NOMO-1 (cell line): Measurements from ENCODE around the gene BLOC1S6.

Experiments
- DNase-seq, 2 experiments: peaks; one replicate each; lab custom pipeline; 2025; ENCODE audit not compliant: unreplicated experiment in 2 of 2; lab: John Stamatoyannopoulos, UW

Gene BLOC1S6, protein sequence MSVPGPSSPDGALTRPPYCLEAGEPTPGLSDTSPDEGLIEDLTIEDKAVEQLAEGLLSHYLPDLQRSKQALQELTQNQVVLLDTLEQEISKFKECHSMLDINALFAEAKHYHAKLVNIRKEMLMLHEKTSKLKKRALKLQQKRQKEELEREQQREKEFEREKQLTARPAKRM

DNA sequence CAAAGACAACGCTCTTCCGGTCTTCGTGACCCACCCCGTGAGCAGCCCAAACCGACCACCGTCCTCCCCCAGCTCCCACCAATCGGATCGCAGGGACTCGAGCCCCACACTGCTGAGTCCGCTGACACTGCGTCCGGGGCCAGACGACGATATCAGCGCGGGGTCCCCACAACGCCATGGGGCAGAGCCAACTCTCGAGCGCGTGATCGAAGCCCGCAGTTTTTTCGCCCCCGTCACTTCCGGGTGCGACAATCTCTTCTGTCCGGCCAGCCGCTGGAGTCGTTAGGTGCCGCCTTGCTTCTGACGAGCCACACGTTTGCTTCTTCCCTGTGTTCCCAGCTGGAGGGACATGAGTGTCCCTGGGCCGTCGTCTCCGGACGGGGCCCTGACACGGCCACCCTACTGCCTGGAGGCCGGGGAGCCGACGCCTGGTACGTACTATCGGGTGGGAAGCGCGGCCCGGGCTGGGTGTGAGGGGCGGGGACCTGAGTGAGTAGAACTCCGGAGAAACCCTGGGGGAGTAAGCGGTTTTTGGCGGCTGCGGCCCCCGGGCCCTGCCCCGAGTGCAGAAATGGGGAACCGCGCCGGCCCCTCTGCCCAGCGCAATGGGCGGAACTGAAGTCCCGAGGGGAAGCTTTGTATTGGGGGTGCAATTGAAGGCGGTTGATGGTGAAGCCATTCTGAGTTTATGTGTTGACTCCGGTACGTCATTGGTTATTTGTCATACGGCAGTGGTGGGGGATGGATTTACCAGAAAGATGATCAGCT is at the start of gene BLOC1S6:
Gene BLOC1S6 (plus strand): TSS at position 285 of the 768 bp plus-strand sequence. CDS start 65 bp downstream, at position 350.
- peak; percentile 86 to 87 for DNase-seq

DNA sequence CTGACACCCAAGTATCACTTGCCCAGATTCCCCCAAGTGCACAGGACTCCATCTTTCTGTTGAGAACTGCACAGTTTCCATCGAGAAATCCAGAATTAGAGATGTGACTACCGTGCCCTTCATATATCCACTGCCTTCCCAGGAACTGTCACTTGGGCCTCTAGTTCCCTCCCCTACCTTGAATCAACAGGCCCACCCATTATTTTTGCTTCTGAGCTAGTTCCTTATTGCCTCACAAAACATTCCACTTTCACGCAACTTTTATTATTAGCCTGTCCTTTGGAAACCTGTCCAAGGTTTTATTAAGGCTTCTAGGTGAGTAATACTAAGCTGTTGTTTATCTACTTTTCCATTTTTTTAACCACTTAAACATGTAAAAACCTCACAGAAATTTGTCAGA is 47.5 kb upstream of the BLOC1S6 start:
- no peak for DNase-seq

DNA sequence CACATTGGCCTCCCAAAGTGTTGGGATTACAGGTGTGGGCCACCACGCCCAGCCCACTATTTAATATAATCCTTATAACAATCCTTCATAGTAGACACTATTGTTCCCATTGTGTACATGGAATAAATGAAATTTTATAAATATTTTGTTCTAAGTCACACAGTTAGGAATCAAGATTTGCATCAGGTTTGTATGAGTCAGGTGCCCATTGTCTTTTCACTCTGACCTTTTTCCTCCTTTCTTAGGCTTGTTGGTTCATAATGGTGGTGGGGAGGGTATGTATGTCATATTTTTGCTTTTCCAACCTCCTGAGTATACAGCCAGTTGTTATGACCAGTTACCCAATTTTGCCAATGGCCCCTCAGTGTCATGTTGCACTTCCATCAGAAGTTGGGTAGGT is 46.6 kb upstream of the BLOC1S6 start:
- DNase-seq, result no peak

DNA sequence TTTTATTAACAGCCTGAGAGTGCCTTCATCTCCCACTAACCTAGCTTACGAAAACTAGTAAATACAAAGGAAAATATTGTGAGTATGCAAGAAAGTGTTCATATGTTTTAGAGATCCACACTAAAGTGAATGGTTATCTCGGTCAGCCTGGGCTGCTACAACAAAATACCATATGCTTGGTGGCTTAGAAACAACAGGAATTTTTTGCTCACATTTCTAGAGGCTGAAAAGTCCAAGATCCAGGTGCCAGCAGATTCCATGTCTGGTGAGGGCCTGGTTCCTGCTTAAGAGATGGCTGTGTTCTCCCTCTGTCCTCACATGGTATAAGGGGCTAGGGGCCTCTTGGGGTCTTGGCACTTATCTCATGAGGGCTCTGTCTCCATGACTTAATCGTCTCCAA is 44.1 kb upstream of the BLOC1S6 start:
- DNase-seq, result no peak

DNA sequence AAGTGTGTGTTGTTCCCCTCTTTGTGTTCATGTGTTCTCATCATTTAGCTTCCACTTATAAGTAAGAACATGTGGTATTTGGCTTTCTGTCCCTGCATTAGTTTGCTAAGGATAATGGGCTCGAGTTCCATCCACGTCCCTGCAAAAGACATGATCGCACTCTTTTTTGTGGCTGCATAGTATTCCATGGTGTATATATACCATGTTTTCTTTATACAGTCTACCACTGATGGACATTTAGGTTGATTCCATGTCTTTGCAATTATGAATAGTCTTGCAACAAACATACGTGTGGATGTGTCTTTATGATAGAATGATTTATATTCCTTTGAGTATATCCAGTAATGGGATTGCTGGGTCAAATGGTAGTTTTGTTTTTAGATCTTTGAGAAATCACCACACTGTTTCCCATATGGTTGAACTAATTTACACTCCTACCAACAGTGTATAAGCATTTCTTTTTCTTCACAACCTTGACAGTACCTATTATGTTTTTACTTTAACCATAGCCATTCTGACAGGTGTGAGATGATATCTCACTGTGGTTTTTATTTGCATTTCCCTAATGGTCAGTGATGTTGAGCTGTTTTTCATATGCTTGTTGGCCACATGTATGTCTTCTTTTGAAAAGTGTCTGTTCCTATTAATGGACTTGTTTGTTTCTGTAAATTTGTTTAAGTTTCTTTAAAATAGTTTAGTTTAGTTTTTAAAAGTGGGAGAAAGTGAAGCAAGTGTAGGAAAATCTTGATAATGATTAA is 42.7 kb upstream of the BLOC1S6 start:
- no peak for DNase-seq

DNA sequence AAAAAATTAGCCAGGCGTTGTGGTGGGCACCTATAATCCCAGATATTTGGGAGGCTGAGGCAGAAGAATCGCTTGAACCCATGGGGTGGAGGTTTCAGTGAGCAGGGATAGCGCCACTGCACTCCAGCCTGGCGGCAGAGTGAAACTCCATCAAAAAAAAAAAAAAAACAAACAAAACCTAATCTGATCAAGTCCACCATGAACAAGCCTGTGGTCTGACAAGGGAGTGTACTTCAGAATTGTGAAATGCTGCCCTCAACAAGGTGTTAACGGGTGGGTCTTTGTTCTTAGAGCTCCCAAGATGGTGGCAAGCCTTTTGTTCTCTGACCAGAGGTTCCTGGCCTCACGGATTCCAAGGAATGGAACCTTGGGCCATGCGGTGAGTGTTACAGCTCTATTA is 40.4 kb upstream of the BLOC1S6 start:
- no peak for DNase-seq

DNA sequence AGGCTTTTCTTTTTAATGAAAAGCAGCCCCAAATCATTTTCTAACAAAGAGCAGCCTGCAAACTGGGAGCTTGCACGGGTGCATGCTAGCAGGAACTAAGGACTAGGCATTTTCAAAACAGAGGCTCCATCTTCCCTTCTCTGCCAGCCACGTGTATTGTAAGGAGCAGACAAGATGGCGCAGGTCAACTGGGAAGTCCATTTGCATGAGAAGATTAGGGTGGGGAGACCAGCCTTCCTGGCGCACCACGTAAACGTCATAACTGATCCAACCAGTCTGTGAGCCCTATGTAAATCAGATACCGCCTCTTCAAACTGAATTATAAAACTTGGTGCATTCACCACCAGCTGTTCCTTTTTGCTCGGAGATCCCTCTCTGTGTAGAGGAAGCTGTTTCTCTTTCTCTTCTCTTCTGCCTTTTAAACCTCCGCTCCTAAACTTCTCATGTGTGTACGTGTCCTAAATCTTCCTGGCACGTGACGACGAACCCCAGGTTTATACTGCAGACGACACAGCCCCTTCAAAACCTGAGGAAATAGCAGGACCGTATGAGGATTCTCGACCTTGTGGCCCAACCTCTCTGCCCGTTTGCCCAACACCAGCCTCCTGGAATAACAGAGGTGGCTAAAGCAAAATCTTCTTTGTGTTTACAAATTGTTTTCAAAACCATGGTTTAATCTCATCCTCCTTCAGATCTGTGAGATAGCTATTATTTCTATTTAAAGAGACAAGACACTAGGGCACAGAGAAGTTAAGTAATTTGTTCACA is 38.2 kb upstream of the BLOC1S6 start:
- peak; percentile 76 to 90 for DNase-seq

DNA sequence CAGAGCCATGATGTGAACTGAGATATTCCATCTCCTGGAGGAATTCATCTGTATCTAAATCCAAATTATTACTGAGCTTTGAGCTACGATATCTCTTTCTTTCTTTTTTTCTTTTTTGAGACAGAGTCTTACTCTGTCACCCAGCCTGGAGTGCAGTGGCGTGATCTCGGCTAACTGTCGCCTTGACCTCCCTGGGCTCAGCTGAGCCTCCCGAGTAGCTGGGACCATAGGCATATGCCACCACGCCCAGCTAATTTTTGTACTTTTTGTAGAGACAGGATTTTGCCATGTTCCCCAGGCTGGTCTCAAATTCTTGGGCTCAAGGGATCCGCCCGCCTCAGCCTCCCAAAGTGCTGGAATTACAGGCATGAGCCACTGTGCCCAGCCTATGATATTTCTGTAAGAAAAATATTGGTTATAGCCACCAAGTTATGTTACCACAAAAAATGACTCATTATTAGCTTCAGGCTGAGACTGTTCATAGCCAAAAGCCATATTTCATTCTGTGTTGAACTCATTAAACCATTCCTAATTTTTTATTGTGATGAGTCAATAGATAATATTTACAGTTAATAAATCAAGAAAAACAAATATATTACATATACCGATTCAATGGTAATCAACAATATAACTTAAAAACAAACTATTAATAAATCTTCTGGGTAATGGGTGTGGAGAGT is 37.5 kb upstream of the BLOC1S6 start:
- no peak for DNase-seq

DNA sequence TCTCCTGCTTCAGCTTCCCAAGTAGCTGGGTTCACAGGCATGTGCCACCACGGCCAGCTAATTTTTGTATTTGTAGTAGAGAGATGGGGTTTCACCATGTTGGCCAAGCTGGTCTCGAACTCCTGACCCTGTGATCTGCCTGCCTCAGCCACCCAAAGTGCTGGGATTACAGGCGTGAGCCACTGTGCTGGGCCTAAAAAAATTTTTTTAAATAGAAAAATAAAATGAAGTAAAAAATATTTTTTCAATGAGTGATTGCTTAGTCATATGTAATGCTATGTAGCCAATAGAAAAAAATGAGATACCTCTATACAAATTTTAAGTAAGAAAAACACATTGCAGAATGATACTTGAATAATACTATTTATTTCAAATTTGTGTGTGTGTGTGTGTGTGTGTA is 36.7 kb upstream of the BLOC1S6 start:
- no peak for DNase-seq

DNA sequence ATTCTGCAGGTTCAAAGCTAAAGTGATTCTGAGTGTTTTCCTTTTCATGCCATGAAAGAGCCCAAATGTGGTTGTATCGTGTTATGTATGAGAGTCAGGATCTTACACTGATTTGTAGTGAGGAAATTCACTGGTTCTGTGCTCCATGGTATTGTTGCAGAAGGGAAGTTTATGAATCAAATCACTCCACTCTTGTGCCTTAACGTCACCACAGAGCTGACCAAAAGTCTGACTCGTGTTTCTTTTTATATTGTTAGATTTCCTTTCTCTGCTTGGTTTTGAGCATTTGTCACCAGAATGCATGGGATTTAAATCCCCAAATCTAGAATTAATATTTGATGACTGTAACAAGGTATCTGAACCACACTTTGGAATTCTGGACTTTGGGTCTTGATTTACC is 35.5 kb upstream of the BLOC1S6 start:
- DNase-seq, result no peak

DNA sequence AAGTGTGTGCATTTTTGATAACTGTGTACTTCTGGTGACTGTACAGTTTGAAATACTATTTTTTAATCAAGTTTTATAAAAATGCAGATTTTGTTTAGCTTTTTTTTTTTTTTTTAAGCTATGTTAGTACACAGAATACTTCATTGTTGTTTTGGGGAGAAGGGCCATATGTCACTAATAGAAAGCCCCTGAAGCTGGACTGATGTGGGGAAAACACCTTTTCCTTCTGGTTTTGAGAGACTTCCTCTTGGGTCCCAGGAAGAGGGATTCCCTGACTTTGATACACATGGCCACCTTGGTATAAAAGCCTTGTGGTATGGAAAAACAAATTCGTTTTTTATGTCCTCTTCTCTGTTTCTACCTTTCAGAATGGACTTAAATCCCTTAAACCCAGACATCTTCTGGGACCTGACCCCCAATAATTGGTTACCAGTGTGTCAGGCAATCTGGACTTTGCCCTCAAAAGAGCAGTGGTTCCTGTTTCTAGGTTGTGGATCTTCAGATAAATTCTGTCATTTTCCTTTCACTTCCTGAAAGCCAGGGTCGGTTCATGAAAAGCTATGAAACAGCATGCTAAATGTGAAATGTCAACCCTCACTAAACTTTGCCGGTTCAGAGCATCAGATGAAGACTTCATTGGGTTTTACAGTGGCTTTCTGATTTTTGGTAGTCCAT is 31.1 kb upstream of the BLOC1S6 start:
- DNase-seq, result peak; percentile 82 to 96

DNA sequence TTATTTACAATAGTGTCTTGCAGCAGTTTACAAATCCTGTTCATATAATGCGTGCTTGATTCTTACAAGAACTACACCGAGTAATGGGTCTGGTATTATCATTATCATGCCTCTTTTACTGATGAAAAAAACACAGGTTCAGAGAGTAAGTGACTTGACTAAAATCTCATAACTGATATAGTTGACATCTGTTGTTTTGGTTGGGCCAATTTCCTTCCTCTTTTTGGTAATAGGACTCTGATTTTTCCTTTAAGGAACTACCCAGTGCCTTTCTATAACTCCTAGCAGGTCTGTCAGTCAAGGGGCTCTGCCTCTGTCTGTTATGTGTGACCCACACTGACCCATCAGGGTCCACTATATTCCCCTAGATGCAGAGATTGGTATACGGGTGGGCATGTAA is 14.6 kb upstream of the BLOC1S6 start:
- peak; percentile 82 to 91 for DNase-seq

DNA sequence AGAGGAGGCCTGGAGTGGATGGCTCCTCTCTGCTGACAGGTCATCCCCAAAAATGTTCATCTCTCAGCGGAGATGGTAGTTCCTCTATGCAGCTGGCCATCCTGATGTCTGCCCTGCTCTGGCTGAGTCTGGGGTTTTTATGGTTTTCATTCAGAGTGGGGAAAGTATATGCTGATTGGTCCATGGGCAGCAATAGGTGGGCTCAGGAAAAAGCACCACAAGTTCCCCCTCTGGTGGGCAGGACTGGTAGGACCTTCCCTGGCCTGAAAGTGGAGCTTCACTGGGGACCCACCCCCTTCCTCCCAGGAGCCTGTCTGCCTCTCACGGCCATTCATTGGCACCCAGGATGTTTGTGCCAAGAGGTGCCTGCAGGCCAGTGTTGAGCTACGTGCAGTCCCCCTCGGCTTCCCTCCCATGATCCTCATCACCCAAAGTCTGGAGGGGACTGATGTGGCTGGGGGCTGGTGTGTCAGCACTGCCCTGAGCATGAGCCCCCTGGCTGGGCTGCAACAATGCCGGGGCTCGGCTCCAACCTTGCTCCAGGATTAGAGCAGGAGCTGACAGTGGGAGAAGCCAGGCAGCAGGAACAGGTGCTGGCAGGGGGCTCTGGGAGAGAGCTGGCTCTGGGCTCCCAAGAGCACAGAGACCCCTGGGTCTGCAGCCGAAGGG is 13.1 kb upstream of the BLOC1S6 start:
- DNase-seq, result no peak

DNA sequence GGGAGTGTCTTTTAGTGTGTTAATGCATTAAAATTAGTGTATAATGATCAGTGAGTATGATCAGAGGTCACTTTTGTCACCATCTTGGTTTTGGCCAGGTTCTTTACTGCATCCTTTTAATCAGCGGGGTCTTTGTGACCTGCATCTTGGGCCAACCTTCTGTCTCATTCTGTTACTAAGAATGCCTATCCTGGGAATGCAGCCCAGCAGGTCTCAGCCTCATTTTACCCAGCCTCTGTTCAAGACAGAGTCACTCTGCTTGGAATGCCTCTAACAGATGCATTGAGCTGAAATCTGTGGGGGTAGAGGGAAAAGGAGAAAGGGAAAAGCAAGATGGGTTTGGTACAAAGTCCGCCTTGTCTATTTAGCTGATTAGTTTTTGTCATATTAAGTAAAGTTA is 5.3 kb upstream of the BLOC1S6 start:
- DNase-seq, result no peak

DNA sequence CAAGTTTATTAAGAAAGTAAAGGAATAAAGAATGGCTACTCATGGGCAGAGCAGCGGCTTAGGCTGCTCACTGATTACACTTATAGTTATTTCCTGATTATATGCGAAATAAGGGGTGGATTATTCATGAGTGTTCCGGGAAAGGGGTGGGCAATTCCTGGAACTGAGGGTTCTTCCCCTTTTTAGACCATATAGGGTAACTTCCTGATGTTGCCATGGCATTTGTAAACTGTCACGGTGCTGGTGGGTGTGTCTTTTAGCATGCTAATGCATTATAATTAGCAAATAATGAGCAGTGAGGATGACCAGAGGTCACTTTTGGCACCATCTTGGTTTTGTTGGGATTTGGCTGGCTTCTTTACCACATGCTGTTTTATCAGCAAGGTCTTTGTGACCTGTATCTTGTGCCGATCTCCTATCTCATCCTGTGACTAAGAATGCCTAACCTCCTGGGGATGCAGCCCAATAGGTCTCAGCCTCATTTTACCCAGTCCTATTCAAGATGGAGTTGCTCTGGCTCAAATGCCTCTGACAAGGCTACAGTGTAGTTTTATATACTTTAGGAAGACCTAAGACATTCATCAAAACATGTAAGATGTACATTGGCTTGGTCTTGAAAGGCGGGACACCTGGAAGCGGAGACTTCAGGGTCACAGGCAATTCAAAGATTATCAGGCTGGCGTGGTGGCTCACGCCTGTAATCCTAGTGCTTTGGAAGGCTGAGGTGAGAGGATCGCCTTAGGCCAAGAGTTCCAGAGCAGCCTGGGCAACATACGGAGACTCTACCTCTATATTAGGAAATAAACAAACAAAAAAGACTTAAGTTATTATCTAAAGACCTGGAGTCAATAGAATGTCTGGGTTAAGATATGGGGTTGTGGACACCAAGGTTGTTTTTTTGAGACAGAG is 3.2 kb upstream of the BLOC1S6 start:
- DNase-seq, result no peak

DNA sequence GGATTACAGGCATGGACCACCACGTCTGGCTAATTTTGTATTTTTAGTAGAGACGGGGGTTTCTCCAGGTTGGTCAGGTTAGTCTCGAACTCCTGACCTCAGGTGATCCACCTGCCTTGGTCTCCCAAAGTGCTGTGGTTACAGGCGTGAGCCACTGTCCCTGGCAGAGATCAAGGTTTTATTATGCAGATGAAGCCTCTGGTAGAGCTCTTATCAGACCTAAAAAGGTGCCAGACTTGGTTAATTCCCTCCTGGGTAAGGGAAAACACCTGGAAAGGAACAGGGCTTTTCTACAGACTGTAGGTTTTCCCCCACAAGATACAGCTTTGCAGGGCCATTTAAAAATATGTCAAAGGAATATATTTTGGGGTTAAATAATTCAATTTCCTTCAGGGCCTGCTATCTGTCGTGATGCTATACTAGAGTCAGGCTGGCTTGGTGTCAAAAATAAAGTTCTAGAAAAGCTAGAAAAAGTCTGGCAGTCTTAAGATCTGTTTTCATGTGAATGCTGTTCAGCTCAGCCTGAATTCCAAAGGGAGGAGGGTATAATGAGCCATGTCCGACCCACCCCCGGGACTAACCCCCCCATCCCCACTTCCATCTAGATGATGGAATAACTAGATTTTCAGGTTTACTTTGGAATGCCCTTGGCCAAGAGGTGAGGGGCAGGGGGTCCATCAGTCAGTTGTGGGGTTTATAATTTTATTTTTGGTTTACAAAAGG is 1.9 kb upstream of the BLOC1S6 start:
- no peak for DNase-seq

DNA sequence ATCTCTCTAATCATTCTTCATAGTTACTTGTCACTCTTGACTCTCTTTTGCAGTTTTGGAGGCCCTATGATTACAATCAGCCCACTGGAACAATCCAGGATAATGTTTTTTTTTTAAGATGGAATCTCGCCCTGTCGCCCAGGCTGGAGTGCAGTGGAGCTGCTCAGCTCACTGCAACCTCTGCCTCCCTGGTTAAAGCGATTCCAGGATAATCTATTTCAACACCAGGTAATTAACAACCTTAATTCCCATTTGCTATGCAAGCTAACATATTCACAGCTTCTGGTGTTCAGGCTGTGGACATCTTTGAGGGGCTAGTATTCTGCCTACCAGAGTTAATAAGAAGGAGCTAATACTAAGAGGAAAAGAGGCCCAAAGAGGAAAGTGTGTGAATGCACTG is 1.1 kb upstream of the BLOC1S6 start:
- DNase-seq, result no peak

DNA sequence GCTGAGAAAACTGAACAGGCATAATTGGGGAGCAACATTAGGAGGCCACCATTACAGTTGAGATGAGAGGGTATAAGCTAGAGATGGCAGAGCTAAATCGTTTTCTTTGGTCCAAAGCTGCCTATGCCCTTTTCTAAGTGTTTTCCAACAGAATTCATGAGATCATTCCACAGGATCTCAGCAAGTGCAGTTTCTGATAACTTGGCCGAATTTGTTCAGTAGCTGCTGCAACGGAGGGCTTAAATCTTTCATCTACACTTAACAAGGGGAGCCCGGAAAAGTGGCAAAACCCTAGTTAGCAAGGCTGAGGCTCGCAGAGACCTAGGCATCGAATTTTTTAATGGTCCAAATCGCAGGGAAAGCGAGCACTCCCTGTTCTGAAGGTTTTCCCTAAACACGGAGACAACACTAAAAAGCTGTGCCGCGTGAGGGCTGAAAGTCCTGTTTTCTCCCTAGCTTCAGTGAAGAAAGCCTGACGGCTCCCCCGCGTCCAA is 531 bp upstream of the BLOC1S6 start:
- DNase-seq, result no peak
